Esophagus squamous epithelium (tissue), 4 donors: ENCODE data around the gene CD40.

Experiments
- POLR2A ChIP-seq, 4 donors: fragments of 450-650 bp; IDR thresholded peaks; one replicate each; pipeline ENCODE4 v1.6.1; 2017; ENCODE audit warnings: antibody characterized with exemption in 4 of 4, mild to moderate bottlenecking in 4 of 4, moderate library complexity in 3 of 4
- TF ChIP-seq, protein P1 (sequence below), 6 experiments: fragments of 450-650 bp in 4 of 6; fragments of 200-600 bp in 2 of 6; sonication (generic) in 2 of 6; IDR thresholded peaks; one replicate each; pipeline ENCODE4 v1.5.1; 2016 to 2019; ENCODE audit warnings: antibody characterized with exemption in 6 of 6, mild to moderate bottlenecking in 4 of 6, moderate library complexity in 4 of 6

DNA sequence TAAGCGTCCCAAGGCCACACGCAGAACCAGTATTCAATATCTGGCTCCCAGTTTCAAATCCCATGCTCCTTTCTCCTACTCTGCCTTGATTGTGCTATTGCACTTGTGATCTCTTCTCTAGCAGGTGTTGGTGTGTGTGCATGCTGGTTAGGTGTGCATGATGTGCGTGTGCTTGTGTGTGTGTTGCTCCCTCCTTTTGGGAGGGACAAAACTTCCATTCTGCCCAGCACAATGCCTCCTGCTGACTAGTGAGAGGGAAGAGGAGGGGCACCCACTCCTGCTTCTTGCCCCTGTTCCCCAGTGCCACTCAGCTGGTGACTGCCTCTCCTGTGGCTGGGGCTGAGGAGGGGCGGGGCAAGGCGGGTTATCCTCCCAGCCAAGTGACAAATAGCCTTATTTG is 19.7 kb downstream of the CD40 start:
- TF ChIP-seq, protein P1, sequence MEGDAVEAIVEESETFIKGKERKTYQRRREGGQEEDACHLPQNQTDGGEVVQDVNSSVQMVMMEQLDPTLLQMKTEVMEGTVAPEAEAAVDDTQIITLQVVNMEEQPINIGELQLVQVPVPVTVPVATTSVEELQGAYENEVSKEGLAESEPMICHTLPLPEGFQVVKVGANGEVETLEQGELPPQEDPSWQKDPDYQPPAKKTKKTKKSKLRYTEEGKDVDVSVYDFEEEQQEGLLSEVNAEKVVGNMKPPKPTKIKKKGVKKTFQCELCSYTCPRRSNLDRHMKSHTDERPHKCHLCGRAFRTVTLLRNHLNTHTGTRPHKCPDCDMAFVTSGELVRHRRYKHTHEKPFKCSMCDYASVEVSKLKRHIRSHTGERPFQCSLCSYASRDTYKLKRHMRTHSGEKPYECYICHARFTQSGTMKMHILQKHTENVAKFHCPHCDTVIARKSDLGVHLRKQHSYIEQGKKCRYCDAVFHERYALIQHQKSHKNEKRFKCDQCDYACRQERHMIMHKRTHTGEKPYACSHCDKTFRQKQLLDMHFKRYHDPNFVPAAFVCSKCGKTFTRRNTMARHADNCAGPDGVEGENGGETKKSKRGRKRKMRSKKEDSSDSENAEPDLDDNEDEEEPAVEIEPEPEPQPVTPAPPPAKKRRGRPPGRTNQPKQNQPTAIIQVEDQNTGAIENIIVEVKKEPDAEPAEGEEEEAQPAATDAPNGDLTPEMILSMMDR (IDR thresholded peaks at IDR 0.05), result no peak
- no peak for TF ChIP-seq POLR2A (IDR thresholded peaks at IDR 0.05)
